H1 (cell line): ENCODE measurements around the gene GRIK4. TPM values are rescaled to one million over a fixed set of nuclear protein-coding genes. Genes with fewer than 3 reads are reported as not detected.

Experiments
- BCL11A ChIP-seq, 2 experiments: IDR thresholded peaks; one replicate each; pipeline ENCODE4 v1.6.1; 2011; ENCODE audit warnings: low read depth in 2 of 2, low read length in 2 of 2, mild to moderate bottlenecking in 2 of 2
- EZH2 ChIP-seq: fragments of 200-600 bp; sonication (generic); IDR thresholded peaks from 2 replicates; pipeline ENCODE4 v1.7.1; 2012; ENCODE audit warnings: low read depth, mild to moderate bottlenecking, moderate library complexity, low read length, inconsistent platforms; ENCODE audit not compliant: severe bottlenecking
- FOSL1 ChIP-seq: IDR thresholded peaks from 2 replicates; pipeline ENCODE4 v1.6.1; 2011; ENCODE audit warnings: mild to moderate bottlenecking, low read depth, low read length, moderate library complexity; ENCODE audit not compliant: insufficient read depth
- POU5F1 ChIP-seq: IDR thresholded peaks from 2 replicates; pipeline ENCODE4 v1.6.1; 2011; ENCODE audit warnings: low read depth, mild to moderate bottlenecking, low read length, moderate library complexity
- RBBP5 ChIP-seq: IDR thresholded peaks from 2 replicates; pipeline ENCODE4 v1.7.1; 2012; ENCODE audit warnings: low read depth, mild to moderate bottlenecking, inconsistent platforms, low read length, moderate library complexity, borderline replicate concordance
- SRF ChIP-seq: IDR thresholded peaks from 2 replicates; pipeline ENCODE4 v1.6.1; 2011; ENCODE audit warnings: mild to moderate bottlenecking, low read depth, low read length, moderate library complexity
- TAF7 ChIP-seq: optimal IDR thresholded peaks from 2 replicates; pipeline ENCODE3; 2011; ENCODE audit warnings: low read depth, mild to moderate bottlenecking, inconsistent platforms, low read length, moderate library complexity, borderline replicate concordance
- polyA plus RNA-seq, 7 experiments: library from polyadenylated mRNA; depleted of rRNA in 3 of 7; stranded (reverse) in 5 of 7; unstranded in 2 of 7; fragments of >200 nt in 5 of 7; fragments of 200-250 nt in 2 of 7; gene quantifications; 1 replicate in 5 of 7; 2 replicates in 1 of 7; 4 replicates in 1 of 7; pipeline versions ENCODE4 v1.2.1 to v1.2.3, GENCODE V29; 2011 to 2013; ENCODE audit warnings: missing spikeins in 2 of 7, mixed read lengths in 2 of 7
- total RNA-seq: library from RNA; stranded (reverse); fragmentation: NEBNext Ultra II Directional; extraction: Animal tissue kit (Norgen Biotek cat#: 25700); gene quantifications from 2 replicates; pipeline ENCODE4 v1.2.1, GENCODE V29; 2021
- TF ChIP-seq, protein P1 (sequence below): IDR thresholded peaks from 2 replicates; pipeline ENCODE4 v1.6.1; 2012; ENCODE audit warnings: inconsistent platforms

The GRIK4 gene
- total and polyA plus RNA-seq, 2 of the 8 experiments (the other 6 are each of a cell fraction or from before 2014, with no cell fraction given): 1.2 to 2.9 TPM

DNA sequence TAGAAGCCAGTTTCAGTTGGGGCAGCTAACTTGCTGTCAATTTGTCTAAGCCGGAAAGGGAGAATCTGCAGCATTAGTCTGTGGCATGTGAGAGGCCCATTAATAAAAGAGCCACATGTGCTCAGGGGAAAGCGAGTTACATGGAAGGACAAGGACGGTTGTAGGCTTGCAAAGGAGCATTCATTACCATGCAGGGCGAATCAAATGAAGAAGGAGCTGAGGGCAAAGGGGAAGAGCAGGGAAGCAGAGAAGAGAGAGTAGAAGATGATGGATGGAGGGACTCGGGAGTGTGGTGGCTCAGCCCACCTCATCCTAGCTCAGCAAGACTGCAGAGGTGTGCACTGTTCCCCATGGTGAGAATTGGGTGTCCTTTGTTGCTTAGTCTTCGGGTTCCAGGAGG lies 359.6 kb downstream of the GRIK4 start (continued):
- TF ChIP-seq POU5F1: no peak
- TF ChIP-seq TAF7: no peak
- TF ChIP-seq EZH2: no peak
- TF ChIP-seq RBBP5: no peak
- TF ChIP-seq, protein P1, sequence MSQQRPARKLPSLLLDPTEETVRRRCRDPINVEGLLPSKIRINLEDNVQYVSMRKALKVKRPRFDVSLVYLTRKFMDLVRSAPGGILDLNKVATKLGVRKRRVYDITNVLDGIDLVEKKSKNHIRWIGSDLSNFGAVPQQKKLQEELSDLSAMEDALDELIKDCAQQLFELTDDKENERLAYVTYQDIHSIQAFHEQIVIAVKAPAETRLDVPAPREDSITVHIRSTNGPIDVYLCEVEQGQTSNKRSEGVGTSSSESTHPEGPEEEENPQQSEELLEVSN: no peak
- no peak for TF ChIP-seq BCL11A (IDR thresholded peaks at IDR 0.05; ENCODE audit: low read depth in 2 of 2, low read length in 2 of 2)
- no peak for TF ChIP-seq FOSL1
- no peak for TF ChIP-seq SRF
- TF ChIP-seq, all 59 proteins: peak for 0
